GM12878 (cell line): ENCODE measurements around the gene PDE3B. TPM values are rescaled to one million over a fixed set of nuclear protein-coding genes. Genes with fewer than 3 reads are reported as not detected.

Source experiments
- ATAC-seq: fragments of 200-7000 bp; cut with Tn5 transposase; 3 replicates; pipeline ENCODE4 v1.9.1; 2020; ENCODE audit warnings: mild to moderate bottlenecking, moderate library complexity
- BruUV-seq: library from RNA; stranded (reverse); fragments of 400-500 nt; replicated peaks from 2 replicates; lab custom pipeline; 2021; lab: Mats Ljungman, UMichigan
- CTCF ChIA-PET: fragments of 300-600 bp; sonication (Branson Sonifier 250); formaldehyde crosslinking; extraction: SDS; loops from one replicate; lab custom pipeline; 2021; ENCODE audit warnings: inconsistent platforms; lab: Yijun Ruan, JAX
- POLR2A ChIA-PET: fragments of 350-600 bp; formaldehyde crosslinking; extraction: SDS; loops from one replicate; lab custom pipeline; 2021; ENCODE audit warnings: inconsistent platforms; lab: Charles Lee
- RAD21 ChIA-PET: fragments of 300-600 bp; sonication (Branson Sonifier 250); formaldehyde crosslinking; loops from one replicate; lab custom pipeline; 2023; ENCODE audit warnings: antibody characterized with exemption; ENCODE audit not compliant: unreplicated experiment; lab: Charles Lee
- SMC1A ChIA-PET: fragments of 300-600 bp; sonication (Branson Sonifier 250); formaldehyde crosslinking; loops from one replicate; lab custom pipeline; 2023; ENCODE audit not compliant: unreplicated experiment, uncharacterized antibody; lab: Charles Lee
- DNase-seq: peaks from one replicate; pipeline ENCODE4 v3.0.0-alpha.2; 2011; ENCODE audit warnings: low read depth, low spot score
- FAIRE-seq: peaks from 3 replicates; lab custom pipeline; 2011; peaks lifted over from hg19 to GRCh38; lab: Jason Lieb, UNC
- H2AFZ ChIP-seq: 2 replicates; pipeline ENCODE4 v1.6.0; 2011; ENCODE audit warnings: low read depth, low read length, control low read depth; ENCODE audit not compliant: control insufficient read depth
- H3K27ac ChIP-seq: 2 replicates; pipeline ENCODE4 v1.5.1; 2011; ENCODE audit warnings: control low read depth; ENCODE audit not compliant: control insufficient read depth, insufficient read depth
- H3K27me3 ChIP-seq, 2 experiments: replicated peaks in 1 of 2; 2 replicates each; pipeline versions ENCODE4 v1.6.0 to v1.6.1; 2011; ENCODE audit warnings: low read length in 1 of 2; ENCODE audit not compliant: control insufficient read depth in 2 of 2, insufficient read depth in 2 of 2
- H3K36me3 ChIP-seq, 2 experiments: 2 replicates each; pipeline ENCODE4 v1.5.1; 2011; ENCODE audit warnings: low read length in 1 of 2; ENCODE audit not compliant: control insufficient read depth in 2 of 2, insufficient read depth in 2 of 2
- H3K4me1 ChIP-seq: 2 replicates; pipeline ENCODE4 v1.6.1; 2011; ENCODE audit warnings: mild to moderate bottlenecking, low read length, moderate library complexity, mixed read lengths; ENCODE audit not compliant: control insufficient read depth, insufficient read depth
- H3K4me2 ChIP-seq: 2 replicates; pipeline ENCODE4 v1.6.0; 2011; ENCODE audit warnings: control low read depth; ENCODE audit not compliant: control insufficient read depth, insufficient read depth
- H3K4me3 ChIP-seq: fragments of 200-600 bp; sonication (generic); 2 replicates; pipeline ENCODE4 v1.5.1; 2016
- H3K79me2 ChIP-seq: 2 replicates; pipeline ENCODE4 v1.6.0; 2011; ENCODE audit warnings: low read length; ENCODE audit not compliant: control insufficient read depth, insufficient read depth
- H3K9ac ChIP-seq: 2 replicates; pipeline ENCODE4 v1.8.0; 2011; ENCODE audit warnings: low read length, control low read depth, mixed read lengths; ENCODE audit not compliant: control insufficient read depth, insufficient read depth
- H3K9me3 ChIP-seq: replicated peaks from 3 replicates; pipeline ENCODE4 v1.5.1; 2011; ENCODE audit warnings: mild to moderate bottlenecking, low read length; ENCODE audit not compliant: control insufficient read depth, insufficient read depth
- H4K20me1 ChIP-seq: 2 replicates; pipeline ENCODE4 v1.6.0; 2011; ENCODE audit not compliant: control insufficient read depth, insufficient read depth
- CREB1 ChIP-seq: IDR thresholded peaks from 2 replicates; pipeline ENCODE4 v1.6.1; 2012; ENCODE audit warnings: low read depth, mild to moderate bottlenecking, inconsistent platforms
- HDAC2 ChIP-seq: fragments of 200-600 bp; sonication (generic); IDR thresholded peaks from 2 replicates; pipeline ENCODE4 v1.6.1; 2017
- JUNB ChIP-seq: IDR thresholded peaks from 2 replicates; pipeline ENCODE4 v1.6.1; 2016; ENCODE audit warnings: antibody characterized with exemption, mild to moderate bottlenecking
- MXI1 ChIP-seq: fragments of 150-350 bp; IDR thresholded peaks from 2 replicates; pipeline ENCODE4 v1.6.1; 2011; ENCODE audit warnings: low read depth, mild to moderate bottlenecking, inconsistent platforms, low read length, improper control_type of control experiment
- NBN ChIP-seq: fragments of 450-650 bp; IDR thresholded peaks from 2 replicates; pipeline ENCODE4 v1.6.1; 2016
- POLR2AphosphoS5 ChIP-seq: IDR thresholded peaks from 2 replicates; pipeline ENCODE4 v1.6.1; 2011; ENCODE audit warnings: mild to moderate bottlenecking, low read length, inconsistent platforms
- WGBS: methylation state at CpG from one replicate; pipeline ENCODE4 v1.1.6; 2016; ENCODE audit warnings: low lambda C conversion rate; ENCODE audit not compliant: insufficient replicate concordance, insufficient coverage; ENCODE audit errors: missing lambda C conversion rate; 5-methylcytosine and 5-hydroxymethylcytosine counted together
- in situ Hi-C: fragments of 300-500 bp; cut with MboI; formaldehyde crosslinking; loops from 9 replicates; pipeline ENCODE4 v1.14.3; 2018; ENCODE audit warnings: mixed read lengths
- intact Hi-C: fragments of 100-400 bp; cut with micrococcal nuclease; formaldehyde crosslinking; loops from one replicate; pipeline ENCODE4 v1.14.2; 2022; ENCODE audit not compliant: unreplicated experiment
- polyA plus RNA-seq, 11 experiments: library from polyadenylated mRNA; depleted of rRNA in 4 of 11; unstranded in 6 of 11; stranded (reverse) in 5 of 11; fragments of >200 nt; fragmentation: Nextera tagmentation in 4 of 11; fragmentation: Illumina TruSeq in 1 of 11; extraction: Ambion mirVana in 4 of 11; extraction: Trizol in 1 of 11; gene quantifications; 1 replicate in 1 of 11; 2 replicates in 10 of 11; pipeline versions ENCODE4 v1.2.1 to v1.2.3, GENCODE V29; 2011 to 2016; ENCODE audit warnings: inconsistent platforms in 2 of 11, missing spikeins in 2 of 11, low read depth in 1 of 11
- total RNA-seq, 4 experiments: library from RNA; depleted of rRNA in 3 of 4; stranded (reverse); fragments of >200 nt in 3 of 4; fragmentation: Illumina TruSeq in 1 of 4; extraction: Trizol in 1 of 4; gene quantifications; 2 replicates each; pipeline versions ENCODE4 v1.2.1 to v1.2.3, GENCODE V29; 2013 to 2021
- TF ChIP-seq, protein P1 (sequence below): fragments of 450-650 bp; IDR thresholded peaks from 2 replicates; pipeline ENCODE4 v1.6.1; 2017; ENCODE audit warnings: mild to moderate bottlenecking
- TF ChIP-seq, protein P2 (sequence below): IDR thresholded peaks from 2 replicates; pipeline ENCODE4 v1.6.1; 2012; ENCODE audit warnings: low read depth, low read length, improper control_type of control experiment
- TF ChIP-seq, protein P3 (sequence below): fragments of 450-650 bp; IDR thresholded peaks from 2 replicates; pipeline ENCODE4 v1.6.1; 2018; ENCODE audit warnings: mild to moderate bottlenecking, low read depth, moderate library complexity; ENCODE audit not compliant: partially characterized antibody
- TF ChIP-seq, protein P4 (sequence below): IDR thresholded peaks from 2 replicates; pipeline ENCODE4 v1.6.1; 2012; ENCODE audit warnings: low read depth, low read length, improper control_type of control experiment

The PDE3B gene
- total and polyA plus RNA-seq, 10 of the 15 experiments (the other 5 are each of a cell fraction or from before 2014, with no cell fraction given): 0.04 to 3.1 (median 1.9) TPM

DNA sequence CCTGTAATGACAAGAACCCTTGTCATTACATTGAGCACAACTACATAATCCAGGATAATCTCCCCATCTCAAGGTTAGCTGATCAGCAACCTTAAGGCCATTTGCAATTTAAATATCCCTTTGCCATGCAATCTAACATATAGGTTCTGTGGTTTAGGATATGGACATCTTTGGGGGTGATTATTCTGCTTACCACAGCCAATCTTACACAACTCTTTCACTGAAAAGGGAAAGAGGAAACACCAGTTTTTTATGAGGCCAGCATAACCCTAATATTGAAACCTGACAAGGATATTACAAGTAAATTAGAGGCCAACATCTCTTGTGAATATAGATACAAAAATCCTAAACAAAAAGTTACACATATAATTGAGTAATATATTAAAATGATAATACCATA lies 169.9 kb downstream of the PDE3B start:
- no peak for ATAC-seq
- intact Hi-C loops: no loop called here
- in situ Hi-C loops: no loop called here
- no peak overlapping the region for H3K27ac ChIP-seq
- H3K9ac ChIP-seq: no peak overlapping the region
- H3K27me3 ChIP-seq: no peaks in the 10 kb centered on the region
- no peaks in the 10 kb centered on the region for H4K20me1 ChIP-seq
- H3K36me3 ChIP-seq: no peaks in the 10 kb centered on the region
- DNase-seq: no peak
- no peak overlapping the region for H2AFZ ChIP-seq
- ChIA-PET SMC1A (no interaction called here), RAD21 (no interaction called here), POLR2A (no interaction called here), CTCF (interaction anchor here (0.6 kb wide), 1 partner anchor 68 kb away, joined by 3 read pairs; no protein-coding TSS in a partner anchor)
- H3K79me2 ChIP-seq: no peaks in the 10 kb centered on the region
- no peak overlapping the region for H3K4me2 ChIP-seq
- TF ChIP-seq, protein P1, sequence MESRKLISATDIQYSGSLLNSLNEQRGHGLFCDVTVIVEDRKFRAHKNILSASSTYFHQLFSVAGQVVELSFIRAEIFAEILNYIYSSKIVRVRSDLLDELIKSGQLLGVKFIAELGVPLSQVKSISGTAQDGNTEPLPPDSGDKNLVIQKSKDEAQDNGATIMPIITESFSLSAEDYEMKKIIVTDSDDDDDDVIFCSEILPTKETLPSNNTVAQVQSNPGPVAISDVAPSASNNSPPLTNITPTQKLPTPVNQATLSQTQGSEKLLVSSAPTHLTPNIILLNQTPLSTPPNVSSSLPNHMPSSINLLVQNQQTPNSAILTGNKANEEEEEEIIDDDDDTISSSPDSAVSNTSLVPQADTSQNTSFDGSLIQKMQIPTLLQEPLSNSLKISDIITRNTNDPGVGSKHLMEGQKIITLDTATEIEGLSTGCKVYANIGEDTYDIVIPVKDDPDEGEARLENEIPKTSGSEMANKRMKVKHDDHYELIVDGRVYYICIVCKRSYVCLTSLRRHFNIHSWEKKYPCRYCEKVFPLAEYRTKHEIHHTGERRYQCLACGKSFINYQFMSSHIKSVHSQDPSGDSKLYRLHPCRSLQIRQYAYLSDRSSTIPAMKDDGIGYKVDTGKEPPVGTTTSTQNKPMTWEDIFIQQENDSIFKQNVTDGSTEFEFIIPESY: no peak
- TF ChIP-seq MXI1 (no peak), HDAC2 (no peak)
- TF ChIP-seq, protein P2, sequence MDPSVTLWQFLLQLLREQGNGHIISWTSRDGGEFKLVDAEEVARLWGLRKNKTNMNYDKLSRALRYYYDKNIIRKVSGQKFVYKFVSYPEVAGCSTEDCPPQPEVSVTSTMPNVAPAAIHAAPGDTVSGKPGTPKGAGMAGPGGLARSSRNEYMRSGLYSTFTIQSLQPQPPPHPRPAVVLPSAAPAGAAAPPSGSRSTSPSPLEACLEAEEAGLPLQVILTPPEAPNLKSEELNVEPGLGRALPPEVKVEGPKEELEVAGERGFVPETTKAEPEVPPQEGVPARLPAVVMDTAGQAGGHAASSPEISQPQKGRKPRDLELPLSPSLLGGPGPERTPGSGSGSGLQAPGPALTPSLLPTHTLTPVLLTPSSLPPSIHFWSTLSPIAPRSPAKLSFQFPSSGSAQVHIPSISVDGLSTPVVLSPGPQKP: no peak
- no peak for FAIRE-seq
- no peak overlapping the region for H3K4me3 ChIP-seq
- no TSS peak for BruUV-seq
- H3K4me1 ChIP-seq: no peaks in the 10 kb centered on the region
- no peaks in the 10 kb centered on the region for H3K9me3 ChIP-seq

DNA sequence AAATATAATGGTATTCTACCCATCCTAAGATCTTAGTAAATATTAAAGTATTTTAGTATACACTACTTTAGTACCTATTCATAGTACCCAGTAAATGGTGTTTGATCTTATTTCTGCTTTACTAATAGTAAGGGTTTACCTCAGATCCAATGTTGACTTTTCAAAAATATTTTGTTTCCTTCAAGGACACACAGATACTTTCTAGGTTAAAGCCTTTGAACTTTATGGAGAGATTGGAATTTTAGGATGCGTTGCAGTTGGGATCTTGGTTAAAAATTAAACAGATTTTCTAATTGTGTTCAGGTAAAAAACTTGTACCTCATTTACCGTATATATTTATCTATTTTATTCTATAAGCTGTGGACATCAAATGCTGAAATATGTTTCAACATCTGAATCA lies 175.2 kb downstream of the PDE3B start:
- no peak for FAIRE-seq
- RAD21 ChIA-PET: no interaction called here
- intact Hi-C loops: no loop called here
- no peak for TF ChIP-seq NBN
- TF ChIP-seq, protein P3, sequence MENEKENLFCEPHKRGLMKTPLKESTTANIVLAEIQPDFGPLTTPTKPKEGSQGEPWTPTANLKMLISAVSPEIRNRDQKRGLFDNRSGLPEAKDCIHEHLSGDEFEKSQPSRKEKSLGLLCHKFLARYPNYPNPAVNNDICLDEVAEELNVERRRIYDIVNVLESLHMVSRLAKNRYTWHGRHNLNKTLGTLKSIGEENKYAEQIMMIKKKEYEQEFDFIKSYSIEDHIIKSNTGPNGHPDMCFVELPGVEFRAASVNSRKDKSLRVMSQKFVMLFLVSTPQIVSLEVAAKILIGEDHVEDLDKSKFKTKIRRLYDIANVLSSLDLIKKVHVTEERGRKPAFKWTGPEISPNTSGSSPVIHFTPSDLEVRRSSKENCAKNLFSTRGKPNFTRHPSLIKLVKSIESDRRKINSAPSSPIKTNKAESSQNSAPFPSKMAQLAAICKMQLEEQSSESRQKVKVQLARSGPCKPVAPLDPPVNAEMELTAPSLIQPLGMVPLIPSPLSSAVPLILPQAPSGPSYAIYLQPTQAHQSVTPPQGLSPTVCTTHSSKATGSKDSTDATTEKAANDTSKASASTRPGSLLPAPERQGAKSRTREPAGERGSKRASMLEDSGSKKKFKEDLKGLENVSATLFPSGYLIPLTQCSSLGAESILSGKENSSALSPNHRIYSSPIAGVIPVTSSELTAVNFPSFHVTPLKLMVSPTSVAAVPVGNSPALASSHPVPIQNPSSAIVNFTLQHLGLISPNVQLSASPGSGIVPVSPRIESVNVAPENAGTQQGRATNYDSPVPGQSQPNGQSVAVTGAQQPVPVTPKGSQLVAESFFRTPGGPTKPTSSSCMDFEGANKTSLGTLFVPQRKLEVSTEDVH: no peak
- no peak for TF ChIP-seq CREB1
- TF ChIP-seq, protein P4, sequence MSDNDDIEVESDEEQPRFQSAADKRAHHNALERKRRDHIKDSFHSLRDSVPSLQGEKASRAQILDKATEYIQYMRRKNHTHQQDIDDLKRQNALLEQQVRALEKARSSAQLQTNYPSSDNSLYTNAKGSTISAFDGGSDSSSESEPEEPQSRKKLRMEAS: no peak
- TF ChIP-seq, protein P2: no peak
- no peak for TF ChIP-seq POLR2AphosphoS5
- TF ChIP-seq JUNB: no peak

More for the DNA sequence above, 175.2 kb downstream of the PDE3B start:
- no peak overlapping the region for H3K27ac ChIP-seq
- no peak overlapping the region for H3K4me2 ChIP-seq
- 89% methylated on average over 2 of the region's 2 CpGs for WGBS
- DNase-seq (no peak), ATAC-seq (no peak)
- no peaks in the 10 kb centered on the region for H4K20me1 ChIP-seq
- no TSS peak for BruUV-seq
- H3K36me3 ChIP-seq: no peaks in the 10 kb centered on the region
- H3K9ac ChIP-seq: no peak overlapping the region
- no peak overlapping the region for H2AFZ ChIP-seq
- in situ Hi-C loops: no loop called here
- no peaks in the 10 kb centered on the region for H3K4me1 ChIP-seq
- POLR2A ChIA-PET: no interaction called here
- no peaks in the 10 kb centered on the region for H3K79me2 ChIP-seq
- SMC1A ChIA-PET: no interaction called here
- H3K4me3 ChIP-seq: no peak overlapping the region
- H3K27me3 ChIP-seq: no peaks in the 10 kb centered on the region
- H3K9me3 ChIP-seq: no peaks in the 10 kb centered on the region
- CTCF ChIA-PET: no interaction called here
